ENCODE results near the gene JAKMIP3. TPM values are rescaled to one million over a fixed set of nuclear protein-coding genes. Genes with fewer than 3 reads are reported as not detected.

The JAKMIP3 gene
- total and polyA plus RNA-seq, 9 of the 15 experiments (the other 6 are each of a cell fraction or from before 2014, with no cell fraction given) = 0.04 TPM; not detected in 8

DNA sequence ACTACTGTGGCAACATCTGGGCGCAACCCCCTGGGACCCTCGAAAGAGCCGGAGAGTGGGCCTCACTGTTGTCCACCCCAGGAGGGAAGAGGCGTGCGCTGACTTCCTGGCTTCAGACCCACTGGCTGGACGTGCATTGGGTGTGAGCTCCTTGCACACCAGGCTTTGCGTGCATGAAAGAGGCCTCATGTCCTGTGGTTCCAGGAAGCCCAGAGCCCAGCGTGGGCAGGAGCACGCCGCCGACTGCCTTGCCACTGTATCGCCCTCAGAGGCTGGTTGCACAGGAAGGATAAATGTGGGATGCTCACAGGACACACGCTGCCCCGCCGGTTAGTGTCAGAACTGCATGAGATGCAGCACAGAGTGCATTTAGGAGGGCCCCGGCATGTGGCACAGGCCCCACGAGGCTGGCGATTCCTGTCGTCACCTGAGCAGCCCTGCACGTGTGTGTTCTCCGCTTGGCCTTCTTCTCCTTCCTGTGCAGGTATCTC lies 8.5 kb upstream of the JAKMIP3 start:
- H2AFZ ChIP-seq (ENCODE audit: low read depth, low read length) = no peak overlapping the region
- FAIRE-seq (no peak), ATAC-seq (peak; percentile 46; the same call in 1 of the 3 replicates), DNase-seq (ENCODE audit: extremely low read depth in 1 of 4, low spot score in 3 of 4) (no peak)
- CTCF ChIA-PET (ENCODE audit: low intra/inter-chr PET ratio) = no interaction called here
- in situ Hi-C loops (cut with MboI) = no loop called here
- no peaks in the 10 kb centered on the region; the same call in none of the 2 replicates for H4K20me1 ChIP-seq (replicated peaks; ENCODE audit: control insufficient read depth, insufficient read depth, low read length)
- POLR2A ChIA-PET = no interaction called here
- WGBS (ENCODE audit: insufficient coverage, low coverage, missing lambda C conversion rate) = 2% methylated on average over 17 of the region's 21 CpGs
- H3K79me2 ChIP-seq (ENCODE audit: control insufficient read depth, insufficient read depth, low read length) = no peaks in the 10 kb centered on the region
- no TSS peak for BruUV-seq (replicated peaks)
- H3K27ac ChIP-seq (ENCODE audit: extremely low read depth, low read depth, low read length) = no peak overlapping the region
- H3K36me3 ChIP-seq (ENCODE audit: control insufficient read depth, insufficient read depth, low read length) = no peaks in the 10 kb centered on the region
- H3K27me3 ChIP-seq (ENCODE audit: control insufficient read depth in 2 of 2, insufficient read depth in 2 of 2, low read length in 2 of 2) = peaks cover 7 to 65% of the 10 kb centered on the region in 2 experiments
- TF ChIP-seq, protein P1, sequence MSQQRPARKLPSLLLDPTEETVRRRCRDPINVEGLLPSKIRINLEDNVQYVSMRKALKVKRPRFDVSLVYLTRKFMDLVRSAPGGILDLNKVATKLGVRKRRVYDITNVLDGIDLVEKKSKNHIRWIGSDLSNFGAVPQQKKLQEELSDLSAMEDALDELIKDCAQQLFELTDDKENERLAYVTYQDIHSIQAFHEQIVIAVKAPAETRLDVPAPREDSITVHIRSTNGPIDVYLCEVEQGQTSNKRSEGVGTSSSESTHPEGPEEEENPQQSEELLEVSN (IDR thresholded peaks at IDR 0.05; ENCODE audit: borderline replicate concordance in 1 of 2, extremely low read depth in 1 of 2, insufficient read depth in 1 of 2, insufficient read length in 1 of 2, low read depth in 1 of 2, low read length in 1 of 2, poor library complexity in 1 of 2, severe bottlenecking in 1 of 2) = peak in 1 of 2 experiments; percentile 54
- no peak for TF ChIP-seq FOXJ2 (tag; IDR thresholded peaks at IDR 0.05)
- H3K4me2 ChIP-seq (ENCODE audit: insufficient read depth, low read length) = no peak overlapping the region
- intact Hi-C loops (cut with micrococcal nuclease) = no loop called here
- no peaks in the 10 kb centered on the region for H3K4me1 ChIP-seq (replicated peaks in 1 of 2; ENCODE audit: control insufficient read depth in 2 of 2, insufficient read depth in 2 of 2, low read length in 2 of 2)
- H3K9me1 ChIP-seq (ENCODE audit: control insufficient read depth, insufficient read depth, low read length) = no peaks in the 10 kb centered on the region
- no peak overlapping the region for H3K4me3 ChIP-seq
- H3K9me3 ChIP-seq (replicated peaks; ENCODE audit: control insufficient read depth, insufficient read depth, low read depth, low read length) = no peaks in the 10 kb centered on the region
- H3K9ac ChIP-seq (ENCODE audit: insufficient read depth in 1 of 2, low read depth in 2 of 2, low read length in 2 of 2) = no peak overlapping the region

DNA sequence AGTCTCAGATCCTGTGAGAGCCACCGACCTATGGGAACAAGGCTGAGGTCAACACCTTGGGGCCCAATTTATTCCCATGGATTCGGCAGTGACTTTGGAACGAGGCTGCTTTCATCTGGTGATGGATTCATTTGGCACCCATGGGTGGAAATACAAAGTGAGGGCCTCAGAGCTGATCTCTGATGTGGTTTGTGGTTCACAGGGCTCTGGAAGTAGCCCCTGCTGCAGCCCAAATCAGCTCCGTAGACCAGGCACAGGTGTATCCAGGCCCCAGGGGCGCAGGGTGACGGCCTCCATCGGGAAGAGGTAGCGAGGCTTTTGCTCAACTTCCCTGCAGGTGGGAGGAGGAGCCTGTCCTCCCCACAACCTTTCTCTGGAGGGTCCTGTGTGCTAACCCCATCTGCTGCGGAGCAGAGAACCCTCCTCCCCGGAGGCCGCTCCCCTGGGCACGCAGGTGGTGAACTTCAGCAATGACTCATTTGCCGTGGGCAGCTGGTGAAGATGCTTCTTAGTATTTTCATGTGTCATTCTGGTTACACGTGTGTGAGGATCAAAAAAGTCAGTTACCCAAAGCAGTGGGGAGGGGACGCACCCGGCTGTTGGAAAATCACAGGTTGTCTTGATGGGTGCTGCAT lies 7.5 kb upstream of the JAKMIP3 start:
- H2AFZ ChIP-seq (ENCODE audit: low read depth, low read length) = no peak overlapping the region
- no peaks in the 10 kb centered on the region; the same call in none of the 2 replicates for H4K20me1 ChIP-seq (replicated peaks; ENCODE audit: control insufficient read depth, insufficient read depth, low read length)
- H3K9ac ChIP-seq (ENCODE audit: insufficient read depth in 1 of 2, low read depth in 2 of 2, low read length in 2 of 2) = no peak overlapping the region
- intact Hi-C loops (cut with micrococcal nuclease) = no loop called here
- H3K27me3 ChIP-seq (ENCODE audit: control insufficient read depth in 2 of 2, insufficient read depth in 2 of 2, low read length in 2 of 2) = peaks cover 7 to 75% of the 10 kb centered on the region in 2 experiments
- 0% methylated on average over 13 of the region's 16 CpGs for WGBS (ENCODE audit: insufficient coverage, low coverage, missing lambda C conversion rate)
- FAIRE-seq (no peak), ATAC-seq (no peak), DNase-seq (ENCODE audit: extremely low read depth in 1 of 4, low spot score in 3 of 4) (no peak)
- ChIA-PET POLR2A (no interaction called here), CTCF (ENCODE audit: low intra/inter-chr PET ratio) (no interaction called here)
- H3K4me3 ChIP-seq = no peak overlapping the region
- no peak overlapping the region for H3K4me2 ChIP-seq (ENCODE audit: insufficient read depth, low read length)
- no peaks in the 10 kb centered on the region for H3K36me3 ChIP-seq (ENCODE audit: control insufficient read depth, insufficient read depth, low read length)
- H3K9me3 ChIP-seq (replicated peaks; ENCODE audit: control insufficient read depth, insufficient read depth, low read depth, low read length) = no peaks in the 10 kb centered on the region
- no peaks in the 10 kb centered on the region for H3K9me1 ChIP-seq (ENCODE audit: control insufficient read depth, insufficient read depth, low read length)
- H3K79me2 ChIP-seq (ENCODE audit: control insufficient read depth, insufficient read depth, low read length) = no peaks in the 10 kb centered on the region
- H3K27ac ChIP-seq (ENCODE audit: extremely low read depth, low read depth, low read length) = no peak overlapping the region
- no TSS peak for BruUV-seq (replicated peaks)
- no peaks in the 10 kb centered on the region; a peak in 1 of 5 replicates for H3K4me1 ChIP-seq (replicated peaks in 1 of 2; ENCODE audit: control insufficient read depth in 2 of 2, insufficient read depth in 2 of 2, low read length in 2 of 2)
- in situ Hi-C loops (cut with MboI) = no loop called here
- TF ChIP-seq NFRKB (IDR thresholded peaks at IDR 0.05; ENCODE audit: low read depth) (no peak), ZNF140 (CRISPR knock-in tag; IDR thresholded peaks at IDR 0.05) (no peak), KLF1 (tag; IDR thresholded peaks at IDR 0.05) (no peak), IFI16 (CRISPR knock-in tag; IDR thresholded peaks at IDR 0.05) (no peak), RFX5 (IDR thresholded peaks at IDR 0.05; ENCODE audit: low read depth, low read length) (no peak)
- TF ChIP-seq, protein P2, sequence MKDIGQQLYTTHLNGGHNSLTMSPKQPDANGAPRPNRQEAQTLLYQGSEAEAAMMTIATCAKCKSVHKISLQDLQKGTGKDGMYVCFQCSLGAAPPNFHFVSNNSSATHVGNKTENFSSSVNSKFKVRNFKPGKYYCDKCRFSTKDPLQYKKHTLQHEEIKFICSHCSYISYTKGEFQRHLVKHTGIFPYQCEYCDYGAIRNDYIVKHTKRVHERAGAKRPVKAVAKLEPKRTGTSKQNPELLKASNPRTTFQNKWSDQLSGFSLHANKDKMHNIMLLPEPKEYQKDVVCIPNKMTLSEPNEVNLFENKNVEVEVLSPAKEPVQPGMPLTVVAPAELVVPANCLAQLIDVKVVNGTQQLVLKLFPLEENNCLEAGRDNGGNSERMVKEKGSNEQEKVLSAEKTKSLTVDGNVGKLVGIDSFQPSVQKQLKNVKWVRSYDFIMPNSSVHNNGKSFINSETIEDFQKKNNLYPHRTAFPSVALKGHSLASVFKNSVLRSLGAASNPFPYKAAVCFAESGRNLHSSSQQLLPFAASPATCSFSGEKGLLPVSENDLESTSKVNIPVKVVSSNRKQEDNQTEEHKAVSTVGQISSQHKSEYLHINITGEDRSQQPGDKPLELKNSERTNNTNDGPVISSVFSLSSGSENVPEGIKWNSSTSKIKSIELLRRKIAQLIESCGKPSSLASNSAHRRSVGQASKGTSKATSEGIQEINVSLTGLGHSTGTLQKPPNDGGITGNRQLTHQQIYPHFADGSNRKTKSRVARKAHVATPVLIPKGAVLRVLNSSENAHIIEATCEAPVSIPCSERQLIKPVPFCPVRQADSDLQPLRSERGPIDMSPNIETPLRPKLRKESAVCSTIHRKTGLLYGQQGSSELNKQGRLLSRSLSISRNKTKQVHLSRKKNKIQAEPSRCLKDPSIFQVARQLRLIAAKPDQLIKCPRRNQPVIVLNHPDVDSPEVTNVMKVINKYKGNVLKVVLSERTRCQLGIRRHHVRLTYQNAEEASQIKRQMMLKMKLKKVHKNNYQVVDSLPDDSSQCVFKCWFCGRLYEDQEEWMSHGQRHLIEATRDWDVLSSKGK (CRISPR knock-in tag; IDR thresholded peaks at IDR 0.05) = no peak
- TF ChIP-seq, protein P3, sequence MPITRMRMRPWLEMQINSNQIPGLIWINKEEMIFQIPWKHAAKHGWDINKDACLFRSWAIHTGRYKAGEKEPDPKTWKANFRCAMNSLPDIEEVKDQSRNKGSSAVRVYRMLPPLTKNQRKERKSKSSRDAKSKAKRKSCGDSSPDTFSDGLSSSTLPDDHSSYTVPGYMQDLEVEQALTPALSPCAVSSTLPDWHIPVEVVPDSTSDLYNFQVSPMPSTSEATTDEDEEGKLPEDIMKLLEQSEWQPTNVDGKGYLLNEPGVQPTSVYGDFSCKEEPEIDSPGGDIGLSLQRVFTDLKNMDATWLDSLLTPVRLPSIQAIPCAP (CRISPR knock-in tag; IDR thresholded peaks at IDR 0.05; ENCODE audit: borderline replicate concordance) = no peak

Data from K562 (cell line).